NCI-H510A (cell line): ENCODE measurements around the gene NATD1.
"Not testable (repeated sequence)": the region's sequence is repeated elsewhere in the genome, so short reads cannot be mapped to it uniquely, and the experiment has no call there.

Source experiments
- DNase-seq: peaks from one replicate; lab custom pipeline; 2025; lab: John Stamatoyannopoulos, UW

Gene NATD1

GRCh38 chr17:21246698-21247097 lies 6.5 kb downstream of the NATD1 start:
- no peak for DNase-seq

DNA sequence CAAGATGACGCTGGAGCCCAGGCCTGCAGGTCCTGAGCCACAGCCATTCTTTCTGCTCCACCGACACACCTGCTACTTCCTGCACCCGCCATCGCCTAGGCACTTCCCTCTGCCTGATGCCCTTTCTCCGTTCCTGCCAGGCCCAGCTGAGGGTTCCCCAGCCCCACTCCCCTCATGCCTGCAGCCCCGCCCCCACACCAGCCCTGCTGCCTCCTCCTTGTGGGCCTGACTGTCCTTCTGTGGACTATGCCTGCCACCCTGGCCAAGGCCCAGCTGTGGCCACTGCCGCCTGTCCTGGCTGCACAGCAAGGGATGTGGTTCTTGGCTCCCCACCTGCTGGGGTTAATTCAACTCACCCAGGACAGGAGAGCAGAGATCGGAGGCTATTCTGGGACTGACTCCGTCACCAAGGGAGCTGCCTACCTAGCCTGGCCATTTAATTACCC lies 7.5 kb downstream of the NATD1 start:
- DNase-seq = no peak

- DNase-seq = no peak
Observed at GRCh38 chr17:21243516-21244303, 9.5 kb downstream of the NATD1 start.

GRCh38 chr17:21242780-21243515 lies 10.3 kb downstream of the NATD1 start:
- DNase-seq = no peak

DNA sequence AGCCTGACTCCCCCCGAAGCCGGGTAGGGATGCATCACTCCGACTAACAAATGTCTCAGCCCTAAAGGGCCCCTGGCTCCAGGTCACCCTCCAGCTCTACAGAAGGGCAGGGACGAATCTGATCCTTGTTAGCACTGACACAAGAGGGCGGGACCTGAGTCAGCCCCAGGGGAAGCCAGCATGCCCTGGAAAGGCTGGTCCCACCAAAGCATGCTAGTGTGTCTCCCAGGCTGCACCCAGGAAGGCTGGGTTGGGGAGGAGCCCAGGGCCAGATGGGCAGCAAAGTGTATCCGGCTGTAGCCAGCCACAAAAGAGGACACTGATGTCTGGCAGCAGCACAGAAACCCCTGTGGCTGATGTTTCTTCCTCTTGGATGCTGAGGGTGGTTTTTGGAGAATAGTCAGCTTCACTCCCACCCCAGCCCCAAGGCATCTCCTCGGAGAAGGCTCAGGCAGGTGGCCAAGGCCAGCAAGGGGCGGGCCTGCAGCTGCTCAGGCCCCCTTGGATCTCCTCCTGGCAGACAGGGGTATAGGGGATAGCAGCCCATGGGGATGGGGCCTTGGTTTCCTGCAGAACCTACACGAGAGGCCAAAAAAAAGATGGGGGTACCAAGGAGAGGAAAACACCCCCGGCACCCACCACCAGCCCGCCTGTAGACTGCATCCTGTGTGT lies 11.0 kb downstream of the NATD1 start:
- DNase-seq = no peak

DNA sequence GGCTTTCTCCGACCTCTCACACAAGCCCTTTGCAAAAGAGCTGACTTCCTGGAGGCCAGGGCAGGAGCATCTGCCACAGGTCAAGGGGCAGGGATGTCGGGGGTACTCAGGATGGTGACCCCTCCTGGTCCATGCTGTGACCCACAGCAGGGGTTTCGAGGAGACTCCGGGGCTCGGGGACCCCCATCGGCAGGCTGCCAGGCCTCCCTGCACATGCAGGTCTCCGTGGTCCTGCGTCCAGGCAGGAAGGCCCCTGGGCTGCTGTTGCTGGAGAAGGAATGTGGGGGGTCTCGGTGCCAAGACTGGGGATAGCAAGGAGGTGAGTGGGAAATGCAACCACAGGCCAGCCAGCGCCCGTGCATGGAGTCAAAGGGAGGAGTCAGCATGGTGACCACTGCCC lies 11.6 kb downstream of the NATD1 start:
- no peak for DNase-seq

DNA sequence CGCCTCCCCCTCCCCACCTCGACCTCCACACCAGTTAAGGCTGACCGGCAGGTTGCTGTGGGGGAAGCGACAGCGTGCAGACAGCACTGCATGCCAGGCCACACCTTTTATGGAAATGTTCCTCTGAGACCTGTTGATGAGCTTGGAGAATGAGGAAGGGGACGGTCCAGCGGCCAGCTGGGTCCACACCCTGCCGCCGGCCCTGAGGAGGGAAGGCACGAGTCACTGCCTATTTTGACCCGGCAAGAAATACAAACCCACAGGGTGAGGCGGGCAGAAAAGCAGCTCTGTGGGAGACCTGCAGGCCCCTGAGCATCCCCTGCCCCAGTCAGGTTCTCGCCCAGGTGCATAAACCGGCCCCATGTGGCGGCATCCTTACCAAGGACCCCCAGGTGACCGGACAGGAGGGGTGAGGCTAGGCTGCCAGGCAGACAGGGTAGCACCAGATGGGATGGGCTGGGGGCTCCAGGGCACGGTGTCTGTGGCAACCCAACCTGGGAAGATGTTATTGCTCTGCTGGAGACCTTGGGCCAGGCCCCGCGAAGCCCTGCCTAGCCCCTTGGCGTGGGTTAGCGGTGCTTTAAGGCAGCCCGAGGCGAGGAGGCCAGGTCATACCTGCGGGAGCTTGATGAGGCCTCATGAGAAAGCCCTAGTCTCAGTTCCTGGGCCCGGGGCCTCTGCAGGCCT lies 12.7 kb downstream of the NATD1 start:
- no peak for DNase-seq

DNA sequence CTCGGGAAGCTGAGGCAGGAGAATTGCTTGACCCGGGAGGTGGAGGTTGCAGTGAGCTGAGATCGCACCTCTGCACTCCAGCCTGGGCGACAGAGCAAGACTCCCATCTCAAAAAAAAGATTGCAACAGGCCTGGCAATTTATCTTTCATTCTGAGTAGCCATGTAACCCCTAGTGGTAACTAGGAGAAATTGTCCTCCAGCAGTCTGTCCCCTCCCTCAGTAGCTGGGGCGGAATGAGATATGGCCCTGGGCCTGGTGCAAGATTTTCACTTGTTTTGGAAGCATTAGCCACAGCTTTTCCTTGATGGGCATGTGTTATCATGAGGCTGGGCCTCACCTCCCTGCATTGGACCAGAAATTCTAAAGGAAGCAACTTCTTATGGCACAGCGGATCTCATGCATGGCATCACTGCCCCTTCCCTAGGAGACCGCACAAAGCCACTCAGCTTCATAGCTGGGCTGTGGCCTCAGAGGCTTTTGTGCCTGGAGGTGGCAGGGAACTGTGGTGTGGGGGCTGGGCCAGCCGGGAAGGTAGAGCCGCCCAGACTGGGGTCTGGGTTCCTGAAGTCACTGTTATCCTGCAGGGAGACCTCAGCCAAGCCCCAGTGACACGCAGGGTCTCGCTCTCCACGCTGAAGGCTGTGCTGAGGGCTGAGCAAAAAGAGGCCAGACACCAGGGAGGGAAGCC lies 13.4 kb downstream of the NATD1 start:
- DNase-seq = no peak

DNA sequence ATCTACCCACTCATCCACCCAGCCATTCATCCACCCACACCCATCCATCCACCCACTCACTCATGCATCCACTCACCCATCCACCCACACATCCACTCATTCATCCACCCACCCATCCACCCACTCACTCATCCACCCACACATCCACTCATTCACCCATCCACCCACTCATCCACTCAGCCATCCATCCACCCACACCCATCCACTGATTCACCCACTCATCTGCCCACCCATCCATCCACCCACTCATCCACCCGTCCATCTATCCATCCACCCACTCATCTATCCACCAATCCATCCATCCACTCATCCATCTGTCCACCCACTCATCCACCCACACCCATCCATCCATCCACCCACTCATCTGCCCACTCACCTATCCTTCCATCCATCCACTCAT lies 17.3 kb downstream of the NATD1 start:
- DNase-seq = no peak

- no peak for DNase-seq
Observed at GRCh38 chr17:21233581-21234347, 19.4 kb downstream of the NATD1 start.

GRCh38 chr17:21232033-21232749 lies 21.0 kb downstream of the NATD1 start:
- DNase-seq = no peak

- DNase-seq = no peak
Observed at GRCh38 chr17:21231533-21231932, 21.7 kb downstream of the NATD1 start.

DNA sequence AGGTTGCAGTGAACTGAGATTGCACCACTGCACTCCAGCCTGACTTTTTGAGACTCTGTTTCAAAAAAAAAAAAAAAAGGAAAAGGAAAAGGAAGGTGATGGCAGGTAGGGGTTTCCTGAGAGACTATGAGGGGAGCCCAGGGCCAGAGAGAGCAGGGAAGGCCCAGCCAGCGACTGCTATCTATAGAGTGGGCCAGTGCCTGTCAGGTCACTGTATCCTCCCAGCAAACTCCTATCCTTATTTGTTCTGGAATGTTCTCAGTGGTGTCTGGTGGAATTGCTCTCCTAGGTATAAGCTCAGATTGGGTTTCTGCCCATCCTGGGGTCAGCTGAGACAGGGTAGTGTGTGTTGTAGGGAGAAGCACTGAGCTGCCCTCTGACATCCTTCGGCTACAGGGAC lies 24.4 kb downstream of the NATD1 start:
- no peak for DNase-seq

GRCh38 chr17:21228111-21228510 lies 25.1 kb downstream of the NATD1 start:
- DNase-seq = no peak

GRCh38 chr17:21227277-21227676 lies 25.9 kb downstream of the NATD1 start:
- DNase-seq = not testable (repeated sequence)

DNA sequence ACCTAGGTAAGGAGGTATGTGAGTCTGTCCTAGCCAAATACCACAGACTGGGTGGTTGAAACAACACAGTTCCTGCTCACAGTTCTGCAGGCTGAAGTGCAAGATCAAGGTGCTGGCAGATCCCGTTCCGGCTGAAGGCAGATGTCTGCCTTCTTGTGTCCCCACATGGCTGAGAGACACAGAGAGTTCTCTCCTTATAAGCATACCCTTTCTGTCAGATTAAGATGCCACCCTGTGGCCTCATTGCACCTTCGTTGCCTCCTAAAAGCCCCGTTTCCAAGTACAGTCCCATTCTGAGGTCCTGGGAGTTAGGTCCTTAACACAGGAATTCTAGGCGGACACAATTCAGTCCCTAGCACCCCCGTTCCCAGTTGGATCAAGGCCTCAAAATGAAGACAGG lies 30.1 kb downstream of the NATD1 start:
- no peak for DNase-seq

- no peak for DNase-seq
Observed at GRCh38 chr17:21218831-21219380, 34.3 kb downstream of the NATD1 start.

DNA sequence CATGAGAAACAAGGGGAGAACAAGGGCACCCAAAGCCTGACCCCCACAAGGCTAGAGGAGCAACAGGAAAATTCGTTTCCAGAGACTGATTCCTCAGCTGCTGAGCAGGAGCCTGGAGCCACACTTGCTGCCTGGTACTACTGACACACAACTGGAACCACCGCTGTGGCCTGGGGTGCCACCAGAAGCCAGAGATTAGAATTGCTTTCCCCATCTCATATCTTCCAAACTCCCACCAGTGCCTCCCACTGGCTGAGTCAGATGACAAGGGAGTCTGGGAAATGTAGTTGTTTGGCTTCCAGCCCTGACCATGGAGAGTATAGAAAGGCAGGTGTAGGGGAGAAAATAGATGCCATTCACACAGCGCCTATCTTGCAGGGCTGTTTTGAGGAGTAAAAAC lies 35.1 kb downstream of the NATD1 start:
- DNase-seq = no peak

DNA sequence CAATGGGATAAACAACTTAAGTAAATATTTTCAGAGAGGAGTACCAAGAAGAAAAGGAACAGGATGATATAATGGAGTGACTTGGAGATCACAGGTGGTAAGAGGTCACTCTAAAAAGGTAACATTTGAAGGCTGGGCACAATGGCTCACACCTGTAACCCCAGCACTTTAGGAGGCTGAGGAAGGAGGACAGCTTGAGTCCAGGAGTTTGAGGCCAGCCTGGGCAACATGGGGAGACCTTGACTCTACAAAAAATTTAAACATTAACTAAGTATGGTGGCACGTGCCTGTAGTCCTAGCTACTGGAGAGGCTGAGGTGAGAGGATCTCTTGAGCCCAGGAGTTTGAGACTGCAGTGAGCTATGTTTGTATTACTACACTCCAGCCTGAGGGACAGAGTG lies 35.9 kb downstream of the NATD1 start:
- no peak for DNase-seq

DNA sequence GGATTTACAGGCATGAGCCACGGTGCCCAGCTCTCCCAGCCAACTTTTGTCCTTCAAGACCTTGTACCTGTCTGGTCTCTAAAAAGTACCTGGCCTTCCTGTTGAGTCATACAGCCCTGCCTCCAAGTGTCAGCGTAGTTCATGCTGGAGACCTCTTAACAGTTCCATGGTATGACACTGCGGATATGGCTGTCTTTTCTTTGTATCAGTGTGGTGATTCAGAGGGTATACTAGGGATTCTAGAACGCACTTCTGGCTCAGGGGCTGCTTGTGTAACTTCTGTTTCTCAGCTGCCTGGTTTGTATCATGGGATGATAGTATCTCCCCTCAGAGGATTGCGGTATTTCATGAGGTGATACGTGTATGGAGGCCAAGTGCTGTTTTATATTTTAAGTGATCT lies 37.3 kb downstream of the NATD1 start:
- no peak for DNase-seq
